HuH-7 (cell line): ENCODE measurements around the gene KY.
"Not testable (repeated sequence)": the region's sequence is repeated elsewhere in the genome, so short reads cannot be mapped to it uniquely, and the experiment has no call there.

Source experiments
- DNase-seq: peaks from one replicate; pipeline ENCODE4 v3.0.0; 2011; ENCODE audit warnings: low spot score

KY gene

DNA sequence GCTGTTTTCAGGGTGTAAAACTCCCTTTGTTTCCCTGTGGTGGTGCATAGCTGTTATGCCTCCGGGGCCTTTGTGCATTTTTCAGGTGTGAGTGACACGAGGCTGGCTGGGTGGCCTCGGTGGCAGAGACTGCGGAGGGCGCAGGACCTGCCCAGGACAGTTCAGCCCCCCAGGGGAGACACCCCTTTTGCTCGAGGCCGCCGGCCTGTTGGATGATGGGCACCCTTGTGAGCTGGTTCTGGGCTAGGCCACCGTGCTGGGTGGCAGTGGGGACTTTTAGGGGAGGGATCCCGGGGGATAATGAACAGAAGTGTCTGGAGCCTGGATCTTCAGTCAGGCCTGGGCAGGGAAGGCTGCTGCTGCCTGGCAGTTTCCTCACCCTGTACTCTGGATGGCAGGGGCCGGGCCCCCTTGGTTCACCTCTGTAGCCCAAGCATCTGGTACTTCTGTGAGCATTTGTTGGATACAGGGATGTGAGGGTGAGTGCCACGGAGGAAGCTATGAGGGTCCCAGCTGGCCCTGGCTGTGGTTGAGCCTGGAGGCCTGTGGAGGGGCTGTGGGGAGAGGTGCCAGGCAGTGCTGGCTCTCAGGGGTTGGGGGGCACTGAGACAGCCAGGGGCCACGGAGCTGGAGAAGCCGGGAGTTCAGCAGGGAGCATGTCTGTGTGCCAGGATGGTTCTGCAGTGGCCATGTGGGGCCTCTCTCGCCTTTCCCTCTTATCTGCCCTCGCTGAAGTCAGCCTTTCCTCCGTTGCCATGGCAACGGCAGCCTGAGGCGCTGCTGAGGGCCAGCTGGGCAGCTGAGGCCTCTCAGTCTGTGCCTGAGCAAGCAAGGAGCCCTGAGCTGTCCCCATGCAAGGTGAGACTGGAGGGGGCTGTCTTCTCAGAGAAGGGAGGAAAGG is 49.0 kb downstream of the KY start:
- no peak for DNase-seq

GRCh38 chr3:134600685-134601463 is 49.9 kb downstream of the KY start:
- peak; percentile 72 for DNase-seq

DNA sequence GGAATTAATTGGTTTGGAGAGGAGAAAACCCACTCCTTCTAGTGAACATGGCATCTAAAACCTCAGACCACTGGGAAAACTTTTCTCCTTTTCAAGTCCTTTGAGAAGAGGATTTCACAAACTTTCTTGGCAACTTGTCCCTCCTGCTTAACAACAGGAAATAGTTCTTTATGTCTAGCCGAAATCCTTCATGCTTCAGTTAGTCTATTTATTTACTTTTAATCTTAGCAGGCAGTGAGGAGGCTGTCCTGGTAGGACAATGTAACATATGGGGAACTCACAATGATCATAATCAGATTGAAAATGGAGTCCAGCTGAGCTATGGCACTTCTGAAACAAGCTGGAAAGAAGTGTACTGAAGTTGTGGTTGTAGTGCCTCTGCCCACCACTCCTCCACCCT is 50.6 kb downstream of the KY start:
- no peak for DNase-seq

DNA sequence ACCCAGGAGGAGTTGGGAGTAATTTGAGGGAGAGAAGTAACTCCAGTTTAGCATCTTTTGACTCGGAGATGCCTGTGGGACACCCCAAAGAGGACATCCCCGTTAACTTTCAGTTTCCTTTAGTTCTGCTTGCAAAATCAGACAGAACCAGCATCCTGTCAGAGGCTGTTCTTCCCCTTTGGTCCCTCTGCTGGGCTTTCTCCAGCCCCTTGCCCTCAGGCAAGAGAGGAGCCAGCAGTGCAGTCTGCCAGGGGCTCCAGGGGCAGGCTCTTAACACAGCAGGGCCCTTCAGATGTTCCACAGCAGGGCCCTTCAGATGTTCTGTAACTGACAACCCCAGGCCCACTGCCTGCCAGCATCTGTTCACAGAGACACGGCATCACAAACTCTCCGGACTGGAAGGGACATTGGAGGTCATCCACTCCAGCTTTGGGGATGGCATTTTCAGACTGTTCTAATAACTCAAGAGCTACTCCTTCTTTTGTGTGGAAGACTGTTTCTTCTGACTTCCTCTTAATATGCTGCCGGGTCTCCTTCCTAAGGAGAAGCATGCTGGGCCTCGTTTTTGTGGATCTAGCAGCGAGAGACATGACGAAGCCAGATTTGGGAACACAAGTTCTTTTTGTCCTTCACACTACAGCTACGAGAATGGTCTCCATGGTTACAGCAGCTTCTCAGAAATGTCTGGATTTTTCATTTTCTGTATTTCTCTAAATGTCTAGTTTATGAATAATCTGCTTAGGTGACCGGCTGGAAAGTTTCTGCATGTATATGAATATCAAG is 51.9 kb downstream of the KY start:
- DNase-seq: no peak

DNA sequence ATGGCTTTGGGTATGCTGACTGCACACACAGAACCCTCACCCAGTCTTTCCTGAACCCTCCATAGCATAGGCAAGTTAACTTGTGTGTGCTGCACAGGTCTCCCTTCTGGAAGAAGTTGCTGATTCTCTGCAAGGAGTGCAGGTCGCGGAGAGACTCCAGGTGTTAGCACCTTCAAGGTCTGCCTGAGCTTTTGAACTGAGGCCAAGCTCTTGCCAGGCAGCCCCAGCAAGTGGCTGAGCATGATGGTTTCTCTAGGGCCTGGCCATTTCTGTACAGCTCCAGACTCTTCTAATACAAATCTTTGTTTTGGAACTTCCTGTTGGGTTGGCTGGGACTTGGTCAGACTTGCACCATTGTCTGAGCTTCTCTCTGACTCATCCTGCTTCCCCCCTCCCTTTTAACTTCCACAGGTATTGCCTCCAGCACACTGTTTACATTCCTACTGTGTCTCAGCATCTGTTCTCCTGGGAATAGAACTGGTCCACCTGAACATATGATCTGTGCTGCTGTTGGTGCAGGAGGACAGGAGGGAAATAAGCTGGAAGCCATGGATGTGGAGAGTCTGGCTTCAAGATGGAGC is 53.3 kb downstream of the KY start:
- no peak for DNase-seq

GRCh38 chr3:134594986-134595385 is 55.8 kb downstream of the KY start:
- not testable (repeated sequence) for DNase-seq

GRCh38 chr3:134594331-134594741 is 56.5 kb downstream of the KY start:
- DNase-seq: no peak

DNA sequence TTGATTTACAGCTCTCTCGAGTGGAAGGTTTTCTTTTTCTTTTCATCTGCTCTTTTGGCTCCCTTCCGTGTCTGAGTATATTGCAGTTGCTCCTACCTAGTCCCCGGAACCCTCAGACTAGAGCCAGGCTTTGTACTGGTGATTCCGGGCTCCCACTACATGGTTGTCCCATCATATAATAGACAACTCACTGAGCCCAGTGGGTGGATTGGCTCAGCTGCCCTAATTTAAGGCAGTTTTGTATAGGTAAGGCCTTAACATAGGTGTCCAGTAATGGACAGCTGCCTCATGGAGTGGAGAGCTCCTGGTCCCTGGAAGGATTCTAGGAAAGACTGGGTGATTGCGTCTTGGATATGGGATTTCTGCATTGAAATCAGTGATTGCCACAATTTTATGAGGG is 58.0 kb downstream of the KY start:
- DNase-seq: no peak

GRCh38 chr3:134590766-134591165 is 60.1 kb downstream of the KY start:
- DNase-seq: no peak

DNA sequence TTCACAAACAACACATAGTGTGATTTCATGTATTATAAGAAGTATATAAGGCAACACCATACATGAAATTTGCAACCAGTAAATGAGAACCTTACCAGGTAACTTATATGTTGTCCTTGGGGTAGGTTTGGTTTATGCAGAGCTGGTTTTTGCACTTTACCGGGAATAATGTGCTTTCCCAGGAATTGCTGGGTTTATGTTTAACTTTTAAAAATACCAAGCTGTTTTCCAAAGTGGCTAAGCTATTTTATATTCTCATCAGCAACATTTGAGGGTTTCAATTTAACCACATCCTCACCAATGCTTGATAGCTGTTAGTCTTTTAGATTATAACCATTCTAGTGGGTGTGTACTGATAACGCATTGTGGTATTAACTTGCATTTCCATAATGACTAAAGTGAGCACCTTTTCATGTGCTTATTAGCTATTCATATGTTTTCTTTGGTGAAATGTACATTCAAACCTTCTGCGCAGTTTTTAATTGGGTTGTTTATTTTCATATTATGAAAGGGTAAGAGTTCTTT is 71.6 kb downstream of the KY start:
- no peak for DNase-seq

GRCh38 chr3:134576831-134577230 is 74.0 kb downstream of the KY start:
- no peak for DNase-seq

- DNase-seq: no peak
Observed at GRCh38 chr3:134576426-134576825, 74.4 kb downstream of the KY start.

DNA sequence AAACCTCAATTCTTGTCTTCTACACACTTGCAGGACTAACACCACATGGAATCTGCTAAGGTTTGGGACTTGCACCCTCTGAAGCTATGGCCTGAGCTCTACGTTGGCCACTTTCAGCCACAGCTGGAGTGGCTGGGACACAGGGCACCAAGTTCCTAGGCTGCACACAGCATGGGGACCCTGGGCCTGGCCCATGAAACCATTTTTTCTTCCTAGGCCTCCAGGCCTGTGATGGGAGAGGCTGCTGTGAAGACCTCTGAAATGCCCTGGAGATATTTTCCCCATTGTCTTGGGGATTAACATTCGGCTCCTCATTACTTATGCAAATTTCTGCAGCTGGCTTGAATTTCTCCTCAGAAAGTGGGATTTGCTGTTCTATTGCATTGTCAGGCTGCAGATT is 80.9 kb downstream of the KY start:
- DNase-seq: not testable (repeated sequence)

GRCh38 chr3:134568790-134569189 is 82.0 kb downstream of the KY start:
- DNase-seq: no peak

- no peak for DNase-seq
Observed at GRCh38 chr3:134567605-134568004, 83.2 kb downstream of the KY start.

DNA sequence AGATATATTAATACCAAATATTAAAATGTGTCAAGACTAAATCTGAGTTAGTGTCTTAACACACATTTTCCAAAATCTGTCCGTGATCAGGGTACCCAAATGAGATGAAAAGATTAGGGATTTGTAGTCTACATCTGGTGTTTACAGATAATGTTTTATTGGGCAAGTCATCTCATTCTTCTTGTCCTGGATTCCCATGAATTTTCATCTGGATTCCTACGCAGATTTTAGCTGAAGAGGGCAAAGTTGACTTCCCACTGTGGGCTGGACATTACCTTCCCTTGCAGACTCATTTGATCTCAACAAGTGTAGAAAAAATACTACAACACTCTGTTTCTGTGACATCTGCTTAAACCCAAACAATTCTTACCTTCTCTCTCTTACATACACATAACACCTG is 85.8 kb downstream of the KY start:
- no peak for DNase-seq

GRCh38 chr3:134563601-134564000 is 87.2 kb downstream of the KY start:
- no peak for DNase-seq

- DNase-seq: no peak
Observed at GRCh38 chr3:134562055-134562454, 88.8 kb downstream of the KY start.

- DNase-seq: no peak
Observed at GRCh38 chr3:134559591-134559990, 91.2 kb downstream of the KY start.
